WTC11 (cell line): ENCODE measurements around the gene TACC2. TPM values are rescaled to one million over a fixed set of nuclear protein-coding genes. Genes with fewer than 3 reads are reported as not detected.
"Not testable (repeated sequence)": the region's sequence is repeated elsewhere in the genome, so short reads cannot be mapped to it uniquely, and the experiment has no call there.

Experiments
- ATAC-seq: fragments of 200-7000 bp; cut with Tn5 transposase; 2 replicates; pipeline ENCODE4 v1.10.0; 2021; ENCODE audit warnings: mild to moderate bottlenecking, moderate library complexity
- CTCF ChIA-PET: fragments of 300-600 bp; sonication (Branson Sonifier 250); formaldehyde crosslinking; loops from one replicate; lab custom pipeline; 2021; ENCODE audit warnings: antibody characterized with exemption; lab: Charles Lee
- POLR2A ChIA-PET: fragments of 350-600 bp; sonication (Branson Sonifier 250); formaldehyde crosslinking; loops from one replicate; lab custom pipeline; 2021; ENCODE audit warnings: antibody characterized with exemption; lab: Charles Lee
- DNase-seq: peaks from one replicate; pipeline ENCODE4 v3.0.0; 2021; ENCODE audit warnings: low spot score
- H3K27ac Mint-ChIP-seq: 2 replicates; pipeline ENCODE4 v1.8.0; 2021; ENCODE audit warnings: mixed read lengths
- H3K27me3 Mint-ChIP-seq: 2 replicates; pipeline ENCODE4 v1.8.0; 2021; ENCODE audit warnings: low read depth, mild to moderate bottlenecking, moderate library complexity, mixed read lengths
- H3K36me3 Mint-ChIP-seq: 2 replicates; pipeline ENCODE4 v1.8.0; 2021; ENCODE audit warnings: mixed read lengths
- H3K4me1 Mint-ChIP-seq: 2 replicates; pipeline ENCODE4 v1.8.0; 2022; ENCODE audit warnings: mixed read lengths
- H3K4me3 Mint-ChIP-seq: 2 replicates; pipeline ENCODE4 v1.8.0; 2021; ENCODE audit warnings: mild to moderate bottlenecking, moderate library complexity, mixed read lengths
- H3K9me3 Mint-ChIP-seq: 2 replicates; pipeline ENCODE4 v1.8.0; 2021; ENCODE audit warnings: mixed read lengths
- GTF2I ChIP-seq: fragments of 250-450 bp; sonication (Bioruptor Pico); conservative IDR thresholded peaks from 2 replicates; pipeline ENCODE4 v1.4.0; 2021; ENCODE audit warnings: mild to moderate bottlenecking
- HMGA2 ChIP-seq: fragments of 250-450 bp; sonication (Bioruptor Pico); IDR thresholded peaks from 2 replicates; pipeline ENCODE4 v1.4.0; 2021; ENCODE audit warnings: mild to moderate bottlenecking, moderate library complexity
- JAZF1 ChIP-seq: fragments of 250-450 bp; sonication (Bioruptor Pico); IDR thresholded peaks from 2 replicates; pipeline ENCODE4 v1.9.0; 2021; ENCODE audit warnings: moderate library complexity, mild to moderate bottlenecking, inconsistent platforms
- KAT7 ChIP-seq: sonication (generic); formaldehyde crosslinking; IDR thresholded peaks from 2 replicates; pipeline ENCODE4 v1.8.1; 2023; ENCODE audit warnings: missing genetic modification reagents, mild to moderate bottlenecking, borderline replicate concordance
- MYBL2 ChIP-seq: sonication (generic); formaldehyde crosslinking; IDR thresholded peaks from 2 replicates; pipeline ENCODE4 v1.8.1; 2023; ENCODE audit warnings: mild to moderate bottlenecking, moderate library complexity, missing genetic modification reagents
- NFATC4 ChIP-seq: fragments of 250-450 bp; sonication (Bioruptor Pico); IDR thresholded peaks from 2 replicates; pipeline ENCODE4 v1.9.0; 2021; ENCODE audit warnings: mild to moderate bottlenecking
- NFE2L1 ChIP-seq: sonication (generic); formaldehyde crosslinking; IDR thresholded peaks from 2 replicates; pipeline ENCODE4 v1.8.1; 2023; ENCODE audit warnings: missing genetic modification reagents
- NR1H2 ChIP-seq: sonication (generic); formaldehyde crosslinking; IDR thresholded peaks from 2 replicates; pipeline ENCODE4 v1.9.0; 2021; ENCODE audit warnings: mild to moderate bottlenecking, moderate library complexity, missing genetic modification reagents
- NR2C2 ChIP-seq: sonication (generic); formaldehyde crosslinking; IDR thresholded peaks from 2 replicates; pipeline ENCODE4 v1.8.0; 2022; ENCODE audit warnings: mild to moderate bottlenecking, missing genetic modification reagents
- RELA ChIP-seq: sonication (generic); formaldehyde crosslinking; IDR thresholded peaks from 2 replicates; pipeline ENCODE4 v1.8.1; 2022; ENCODE audit warnings: missing genetic modification reagents, mild to moderate bottlenecking, borderline replicate concordance
- RORB ChIP-seq: fragments of 250-450 bp; sonication (Bioruptor Pico); IDR thresholded peaks from 2 replicates; pipeline ENCODE4 v1.9.0; 2021; ENCODE audit warnings: mild to moderate bottlenecking
- TCF7 ChIP-seq: sonication (generic); formaldehyde crosslinking; IDR thresholded peaks from 2 replicates; pipeline ENCODE4 v1.8.0; 2022; ENCODE audit warnings: mild to moderate bottlenecking, low read depth, missing genetic modification reagents, moderate library complexity
- TP53 ChIP-seq: sonication (generic); formaldehyde crosslinking; IDR thresholded peaks from 2 replicates; pipeline ENCODE4 v1.8.1; 2023; ENCODE audit warnings: mild to moderate bottlenecking, missing genetic modification reagents
- ZBTB21 ChIP-seq: sonication (generic); formaldehyde crosslinking; IDR thresholded peaks from 2 replicates; pipeline ENCODE4 v1.8.1; 2023; ENCODE audit warnings: mild to moderate bottlenecking, missing genetic modification reagents, borderline replicate concordance
- ZNF219 ChIP-seq: sonication (generic); formaldehyde crosslinking; IDR thresholded peaks from 2 replicates; pipeline ENCODE4 v1.8.0; 2023; ENCODE audit warnings: missing genetic modification reagents, mild to moderate bottlenecking, borderline replicate concordance
- ZNF232 ChIP-seq: sonication (generic); formaldehyde crosslinking; IDR thresholded peaks from 2 replicates; pipeline ENCODE4 v1.8.0; 2022; ENCODE audit warnings: mild to moderate bottlenecking, missing genetic modification reagents
- ZNF396 ChIP-seq: fragments of 250-450 bp; sonication (Bioruptor Pico); IDR thresholded peaks from 2 replicates; pipeline ENCODE4 v1.8.0; 2021; ENCODE audit warnings: mild to moderate bottlenecking, moderate library complexity, borderline replicate concordance
- total RNA-seq: library from RNA; stranded (reverse); gene quantifications from 3 replicates; pipeline ENCODE4 v1.2.3, GENCODE V29; 2021
- TF ChIP-seq, protein P1 (sequence below): sonication (generic); formaldehyde crosslinking; IDR thresholded peaks from 2 replicates; pipeline ENCODE4 v1.8.1; 2023; ENCODE audit warnings: mild to moderate bottlenecking, missing genetic modification reagents, moderate library complexity
- TF ChIP-seq, protein P2 (sequence below): sonication (generic); formaldehyde crosslinking; conservative IDR thresholded peaks from 2 replicates; pipeline ENCODE4 v1.8.1; 2022; ENCODE audit warnings: mild to moderate bottlenecking, missing genetic modification reagents
- TF ChIP-seq, protein P3 (sequence below): sonication (generic); formaldehyde crosslinking; IDR thresholded peaks from 2 replicates; pipeline ENCODE4 v1.8.0; 2023; ENCODE audit warnings: mild to moderate bottlenecking, missing genetic modification reagents
- TF ChIP-seq, protein P4 (sequence below): sonication (generic); formaldehyde crosslinking; IDR thresholded peaks from 2 replicates; pipeline ENCODE4 v1.8.1; 2022; ENCODE audit warnings: missing genetic modification reagents, borderline replicate concordance
- TF ChIP-seq, protein P5 (sequence below): sonication (generic); formaldehyde crosslinking; IDR thresholded peaks from 2 replicates; pipeline ENCODE4 v1.8.0; 2022; ENCODE audit warnings: missing genetic modification reagents
- TF ChIP-seq, protein P6 (sequence below): sonication (generic); formaldehyde crosslinking; IDR thresholded peaks from 2 replicates; pipeline ENCODE4 v1.8.0; 2022; ENCODE audit warnings: mild to moderate bottlenecking, missing genetic modification reagents

Gene TACC2
- total RNA-seq, 1 experiment from 2014 or later = 28.9 TPM

DNA sequence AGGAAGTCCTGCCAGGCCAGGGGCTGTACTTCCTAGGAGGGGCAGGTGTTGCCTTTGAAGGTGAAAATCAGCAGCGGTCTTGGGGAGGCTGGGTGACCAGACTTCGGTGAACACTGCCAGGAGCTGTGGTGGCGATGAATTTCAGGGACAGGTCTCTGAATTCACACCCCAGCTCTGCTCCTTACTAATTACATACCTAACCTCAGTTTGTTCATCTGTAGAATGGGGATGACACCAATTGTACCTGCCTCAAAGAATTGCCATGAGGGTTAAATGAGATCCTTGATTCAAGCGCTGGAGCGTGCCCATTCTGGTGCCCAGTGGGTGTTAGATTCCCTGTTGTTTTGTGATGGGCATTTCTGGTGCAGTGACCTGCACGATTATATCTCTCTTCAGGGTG, 102.8 kb downstream of the TACC2 start (continued):
- TF ChIP-seq NFATC4 (CRISPR knock-in tag) = no peak

DNA sequence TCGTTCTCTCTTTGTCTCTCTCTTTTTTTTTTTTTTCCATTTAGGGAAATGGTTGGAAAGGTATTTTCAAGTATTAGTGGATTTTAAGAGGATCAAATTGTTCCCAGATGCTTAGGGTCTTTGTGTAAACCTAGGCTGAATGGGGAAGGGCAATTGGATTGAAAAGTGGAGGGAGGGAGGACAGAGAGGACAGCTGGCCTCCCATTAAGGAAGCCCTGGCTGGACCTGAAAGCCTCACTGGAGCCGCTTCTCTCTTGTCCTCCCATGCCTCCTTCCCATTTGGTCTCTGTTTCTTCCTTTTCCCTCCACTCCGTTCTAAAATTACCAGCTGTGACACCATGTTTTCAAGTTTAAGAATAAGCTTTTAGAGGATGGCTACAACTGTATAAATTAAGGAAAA, 104.1 kb downstream of the TACC2 start:
- Mint-ChIP-seq H3K27me3 (no peaks in the 10 kb centered on the region), H3K36me3 (no peaks in the 10 kb centered on the region)
- POLR2A ChIA-PET = no interaction called here

DNA sequence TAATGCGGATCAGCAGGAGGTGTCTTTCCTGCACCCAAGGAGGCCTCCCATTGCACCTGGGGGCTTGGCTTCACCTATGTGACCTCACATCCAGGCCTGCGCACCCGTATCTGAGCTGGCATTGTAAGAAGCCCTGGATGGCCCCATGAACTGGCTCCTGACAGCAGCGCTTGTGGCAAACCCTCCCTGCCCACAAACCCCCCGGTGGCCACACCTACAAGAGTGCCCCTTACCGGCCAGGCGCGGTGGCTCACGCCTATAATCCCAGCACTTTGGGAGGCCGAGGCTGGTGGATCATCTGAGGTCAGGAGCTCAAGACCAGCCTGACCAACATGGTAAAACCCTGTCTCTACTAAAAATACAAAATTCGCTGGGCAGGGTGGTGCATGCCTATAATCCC, 107.2 kb downstream of the TACC2 start:
- H3K4me3 Mint-ChIP-seq, H3K4me1 Mint-ChIP-seq, H3K9me3 Mint-ChIP-seq, DNase-seq, POLR2A ChIA-PET, H3K27me3 Mint-ChIP-seq, H3K36me3 Mint-ChIP-seq, ATAC-seq, H3K27ac Mint-ChIP-seq, CTCF ChIA-PET: not testable (repeated sequence)

More for the DNA sequence above, 104.1 kb downstream of the TACC2 start:
- no peak overlapping the region for H3K4me3 Mint-ChIP-seq
- H3K4me1 Mint-ChIP-seq = no peaks in the 10 kb centered on the region
- DNase-seq (no peak), ATAC-seq (no peak)
- TF ChIP-seq HMGA2 (no peak), GTF2I (CRISPR knock-in tag) (no peak), MYBL2 (CRISPR knock-in tag) (no peak), ZNF232 (CRISPR knock-in tag) (no peak), RORB (CRISPR knock-in tag) (no peak), TCF7 (CRISPR knock-in tag) (no peak), ZNF396 (no peak), TP53 (CRISPR knock-in tag) (no peak), ZBTB21 (CRISPR knock-in tag) (no peak), NR2C2 (CRISPR knock-in tag) (no peak), ZNF219 (no peak), RELA (CRISPR knock-in tag) (no peak), NFE2L1 (no peak)
- TF ChIP-seq, protein P1, sequence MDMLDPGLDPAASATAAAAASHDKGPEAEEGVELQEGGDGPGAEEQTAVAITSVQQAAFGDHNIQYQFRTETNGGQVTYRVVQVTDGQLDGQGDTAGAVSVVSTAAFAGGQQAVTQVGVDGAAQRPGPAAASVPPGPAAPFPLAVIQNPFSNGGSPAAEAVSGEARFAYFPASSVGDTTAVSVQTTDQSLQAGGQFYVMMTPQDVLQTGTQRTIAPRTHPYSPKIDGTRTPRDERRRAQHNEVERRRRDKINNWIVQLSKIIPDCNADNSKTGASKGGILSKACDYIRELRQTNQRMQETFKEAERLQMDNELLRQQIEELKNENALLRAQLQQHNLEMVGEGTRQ (CRISPR knock-in tag) = no peak
- TF ChIP-seq, protein P2, sequence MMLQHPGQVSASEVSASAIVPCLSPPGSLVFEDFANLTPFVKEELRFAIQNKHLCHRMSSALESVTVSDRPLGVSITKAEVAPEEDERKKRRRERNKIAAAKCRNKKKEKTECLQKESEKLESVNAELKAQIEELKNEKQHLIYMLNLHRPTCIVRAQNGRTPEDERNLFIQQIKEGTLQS (CRISPR knock-in tag) = no peak
- TF ChIP-seq, protein P3, sequence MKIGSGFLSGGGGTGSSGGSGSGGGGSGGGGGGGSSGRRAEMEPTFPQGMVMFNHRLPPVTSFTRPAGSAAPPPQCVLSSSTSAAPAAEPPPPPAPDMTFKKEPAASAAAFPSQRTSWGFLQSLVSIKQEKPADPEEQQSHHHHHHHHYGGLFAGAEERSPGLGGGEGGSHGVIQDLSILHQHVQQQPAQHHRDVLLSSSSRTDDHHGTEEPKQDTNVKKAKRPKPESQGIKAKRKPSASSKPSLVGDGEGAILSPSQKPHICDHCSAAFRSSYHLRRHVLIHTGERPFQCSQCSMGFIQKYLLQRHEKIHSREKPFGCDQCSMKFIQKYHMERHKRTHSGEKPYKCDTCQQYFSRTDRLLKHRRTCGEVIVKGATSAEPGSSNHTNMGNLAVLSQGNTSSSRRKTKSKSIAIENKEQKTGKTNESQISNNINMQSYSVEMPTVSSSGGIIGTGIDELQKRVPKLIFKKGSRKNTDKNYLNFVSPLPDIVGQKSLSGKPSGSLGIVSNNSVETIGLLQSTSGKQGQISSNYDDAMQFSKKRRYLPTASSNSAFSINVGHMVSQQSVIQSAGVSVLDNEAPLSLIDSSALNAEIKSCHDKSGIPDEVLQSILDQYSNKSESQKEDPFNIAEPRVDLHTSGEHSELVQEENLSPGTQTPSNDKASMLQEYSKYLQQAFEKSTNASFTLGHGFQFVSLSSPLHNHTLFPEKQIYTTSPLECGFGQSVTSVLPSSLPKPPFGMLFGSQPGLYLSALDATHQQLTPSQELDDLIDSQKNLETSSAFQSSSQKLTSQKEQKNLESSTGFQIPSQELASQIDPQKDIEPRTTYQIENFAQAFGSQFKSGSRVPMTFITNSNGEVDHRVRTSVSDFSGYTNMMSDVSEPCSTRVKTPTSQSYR = no peak
- TF ChIP-seq, protein P4, sequence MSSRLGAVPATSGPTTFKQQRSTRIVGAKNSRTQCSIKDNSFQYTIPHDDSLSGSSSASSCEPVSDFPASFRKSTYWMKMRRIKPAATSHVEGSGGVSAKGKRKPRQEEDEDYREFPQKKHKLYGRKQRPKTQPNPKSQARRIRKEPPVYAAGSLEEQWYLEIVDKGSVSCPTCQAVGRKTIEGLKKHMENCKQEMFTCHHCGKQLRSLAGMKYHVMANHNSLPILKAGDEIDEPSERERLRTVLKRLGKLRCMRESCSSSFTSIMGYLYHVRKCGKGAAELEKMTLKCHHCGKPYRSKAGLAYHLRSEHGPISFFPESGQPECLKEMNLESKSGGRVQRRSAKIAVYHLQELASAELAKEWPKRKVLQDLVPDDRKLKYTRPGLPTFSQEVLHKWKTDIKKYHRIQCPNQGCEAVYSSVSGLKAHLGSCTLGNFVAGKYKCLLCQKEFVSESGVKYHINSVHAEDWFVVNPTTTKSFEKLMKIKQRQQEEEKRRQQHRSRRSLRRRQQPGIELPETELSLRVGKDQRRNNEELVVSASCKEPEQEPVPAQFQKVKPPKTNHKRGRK = no peak
- no peak overlapping the region for H3K27ac Mint-ChIP-seq
- CTCF ChIA-PET = no interaction called here
- H3K9me3 Mint-ChIP-seq = no peaks in the 10 kb centered on the region

DNA sequence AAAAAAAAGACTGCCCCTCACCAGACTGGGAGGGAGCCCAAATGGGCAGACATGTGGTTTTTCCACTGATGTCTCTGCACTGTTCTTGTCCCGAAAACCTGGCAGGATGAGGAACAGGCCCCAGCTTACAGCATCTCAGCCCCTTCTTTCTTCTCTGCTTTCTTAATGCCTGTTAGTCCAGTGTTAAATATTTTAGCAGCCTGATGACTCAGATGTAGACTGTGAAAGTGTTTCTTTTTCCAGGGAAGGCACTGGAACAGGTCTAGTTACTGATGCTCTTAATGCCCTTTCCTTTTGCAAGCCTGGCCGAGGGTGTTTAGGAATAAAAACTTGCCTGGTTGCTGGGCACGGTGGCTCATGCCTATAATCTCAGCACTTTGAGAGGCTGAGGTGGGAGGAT, 107.7 kb downstream of the TACC2 start:
- CTCF ChIA-PET = no interaction called here
- DNase-seq = no peak
- no peak overlapping the region for H3K27ac Mint-ChIP-seq
- H3K4me1 Mint-ChIP-seq = no peaks in the 10 kb centered on the region
- H3K27me3 Mint-ChIP-seq = no peaks in the 10 kb centered on the region
- no peak for ATAC-seq
- H3K9me3 Mint-ChIP-seq = no peaks in the 10 kb centered on the region
- no peaks in the 10 kb centered on the region for H3K36me3 Mint-ChIP-seq
- H3K4me3 Mint-ChIP-seq = no peak overlapping the region
- POLR2A ChIA-PET = no interaction called here
- TF ChIP-seq KAT7 (CRISPR knock-in tag) = no peak
- TF ChIP-seq, protein P5, sequence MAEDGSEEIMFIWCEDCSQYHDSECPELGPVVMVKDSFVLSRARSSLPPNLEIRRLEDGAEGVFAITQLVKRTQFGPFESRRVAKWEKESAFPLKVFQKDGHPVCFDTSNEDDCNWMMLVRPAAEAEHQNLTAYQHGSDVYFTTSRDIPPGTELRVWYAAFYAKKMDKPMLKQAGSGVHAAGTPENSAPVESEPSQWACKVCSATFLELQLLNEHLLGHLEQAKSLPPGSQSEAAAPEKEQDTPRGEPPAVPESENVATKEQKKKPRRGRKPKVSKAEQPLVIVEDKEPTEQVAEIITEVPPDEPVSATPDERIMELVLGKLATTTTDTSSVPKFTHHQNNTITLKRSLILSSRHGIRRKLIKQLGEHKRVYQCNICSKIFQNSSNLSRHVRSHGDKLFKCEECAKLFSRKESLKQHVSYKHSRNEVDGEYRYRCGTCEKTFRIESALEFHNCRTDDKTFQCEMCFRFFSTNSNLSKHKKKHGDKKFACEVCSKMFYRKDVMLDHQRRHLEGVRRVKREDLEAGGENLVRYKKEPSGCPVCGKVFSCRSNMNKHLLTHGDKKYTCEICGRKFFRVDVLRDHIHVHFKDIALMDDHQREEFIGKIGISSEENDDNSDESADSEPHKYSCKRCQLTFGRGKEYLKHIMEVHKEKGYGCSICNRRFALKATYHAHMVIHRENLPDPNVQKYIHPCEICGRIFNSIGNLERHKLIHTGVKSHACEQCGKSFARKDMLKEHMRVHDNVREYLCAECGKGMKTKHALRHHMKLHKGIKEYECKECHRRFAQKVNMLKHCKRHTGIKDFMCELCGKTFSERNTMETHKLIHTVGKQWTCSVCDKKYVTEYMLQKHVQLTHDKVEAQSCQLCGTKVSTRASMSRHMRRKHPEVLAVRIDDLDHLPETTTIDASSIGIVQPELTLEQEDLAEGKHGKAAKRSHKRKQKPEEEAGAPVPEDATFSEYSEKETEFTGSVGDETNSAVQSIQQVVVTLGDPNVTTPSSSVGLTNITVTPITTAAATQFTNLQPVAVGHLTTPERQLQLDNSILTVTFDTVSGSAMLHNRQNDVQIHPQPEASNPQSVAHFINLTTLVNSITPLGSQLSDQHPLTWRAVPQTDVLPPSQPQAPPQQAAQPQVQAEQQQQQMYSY = no peak
- TF ChIP-seq, protein P6, sequence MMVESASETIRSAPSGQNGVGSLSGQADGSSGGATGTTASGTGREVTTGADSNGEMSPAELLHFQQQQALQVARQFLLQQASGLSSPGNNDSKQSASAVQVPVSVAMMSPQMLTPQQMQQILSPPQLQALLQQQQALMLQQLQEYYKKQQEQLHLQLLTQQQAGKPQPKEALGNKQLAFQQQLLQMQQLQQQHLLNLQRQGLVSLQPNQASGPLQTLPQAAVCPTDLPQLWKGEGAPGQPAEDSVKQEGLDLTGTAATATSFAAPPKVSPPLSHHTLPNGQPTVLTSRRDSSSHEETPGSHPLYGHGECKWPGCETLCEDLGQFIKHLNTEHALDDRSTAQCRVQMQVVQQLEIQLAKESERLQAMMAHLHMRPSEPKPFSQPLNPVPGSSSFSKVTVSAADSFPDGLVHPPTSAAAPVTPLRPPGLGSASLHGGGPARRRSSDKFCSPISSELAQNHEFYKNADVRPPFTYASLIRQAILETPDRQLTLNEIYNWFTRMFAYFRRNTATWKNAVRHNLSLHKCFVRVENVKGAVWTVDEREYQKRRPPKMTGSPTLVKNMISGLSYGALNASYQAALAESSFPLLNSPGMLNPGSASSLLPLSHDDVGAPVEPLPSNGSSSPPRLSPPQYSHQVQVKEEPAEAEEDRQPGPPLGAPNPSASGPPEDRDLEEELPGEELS (CRISPR knock-in tag) = no peak
- TF ChIP-seq JAZF1 (CRISPR knock-in tag) = no peak
- no peak for TF ChIP-seq NR1H2 (CRISPR knock-in tag)
- no peak for TF ChIP-seq NFE2L1
- TF ChIP-seq RELA (CRISPR knock-in tag) = no peak
